GM19455 (cell line): Measurements from ENCODE around the gene PLEKHM3.

Source experiments
- ATAC-seq: cut with Tn5 transposase; IDR thresholded peaks from one replicate; pipeline ENCODE4 v1.9.1; 2021; ENCODE audit not compliant: unreplicated experiment

Gene PLEKHM3

GRCh38 chr2:207805566-207806226 is 219.6 kb downstream of the PLEKHM3 start:
- ATAC-seq, result no peak

- ATAC-seq, result no peak
Observed at GRCh38 chr2:207802650-207803049, 222.7 kb downstream of the PLEKHM3 start.

GRCh38 chr2:207801259-207801658 is 224.1 kb downstream of the PLEKHM3 start:
- no peak for ATAC-seq

- ATAC-seq, result no peak
Observed at GRCh38 chr2:207796585-207797350, 228.6 kb downstream of the PLEKHM3 start.

GRCh38 chr2:207792244-207792785 is 233.0 kb downstream of the PLEKHM3 start:
- no peak for ATAC-seq

GRCh38 chr2:207791579-207792243 is 233.6 kb downstream of the PLEKHM3 start:
- no peak for ATAC-seq

GRCh38 chr2:207790898-207791297 is 234.4 kb downstream of the PLEKHM3 start:
- no peak for ATAC-seq

- ATAC-seq, result no peak
Observed at GRCh38 chr2:207787800-207788199, 237.5 kb downstream of the PLEKHM3 start.

GRCh38 chr2:207787017-207787416 is 238.3 kb downstream of the PLEKHM3 start:
- ATAC-seq, result no peak

GRCh38 chr2:207784898-207785297 is 240.4 kb downstream of the PLEKHM3 start:
- no peak for ATAC-seq

- ATAC-seq, result no peak
Observed at GRCh38 chr2:207783514-207783913, 241.8 kb downstream of the PLEKHM3 start.

GRCh38 chr2:207782238-207783030 is 242.9 kb downstream of the PLEKHM3 start:
- ATAC-seq, result no peak

GRCh38 chr2:207779523-207779922 is 245.8 kb downstream of the PLEKHM3 start:
- no peak for ATAC-seq

- ATAC-seq, result no peak
Observed at GRCh38 chr2:207778298-207778882, 246.9 kb downstream of the PLEKHM3 start.

- ATAC-seq, result no peak
Observed at GRCh38 chr2:207777124-207777523, 248.2 kb downstream of the PLEKHM3 start.

GRCh38 chr2:207775473-207775872 is 249.9 kb downstream of the PLEKHM3 start:
- no peak for ATAC-seq

- no peak for ATAC-seq
Observed at GRCh38 chr2:207772844-207773205, 252.5 kb downstream of the PLEKHM3 start.

GRCh38 chr2:207772081-207772843 is 253.1 kb downstream of the PLEKHM3 start:
- no peak for ATAC-seq

- no peak for ATAC-seq
Observed at GRCh38 chr2:207771421-207771820, 253.9 kb downstream of the PLEKHM3 start.
